ENCODE measurements around the gene BLMH. TPM values are rescaled to one million over a fixed set of nuclear protein-coding genes. Genes with fewer than 3 reads are reported as not detected.
A peak's percentile ranks its signal among the peaks of the same experiment; 100 is the strongest.

Gene BLMH
- total and polyA plus RNA-seq, 2 donors (not counting 3 experiments of a cell fraction or from before 2014, with no cell fraction given): 24.6 to 65.8 TPM

- Histone ChIP-seq H4K20me1 (replicated peaks; ENCODE audit: control insufficient read depth, extremely low read depth, insufficient read depth, low read length) (no peaks in the 10 kb centered on the region), H2AFZ (ENCODE audit: low read depth, low read length) (no peak overlapping the region), H3K36me3 (ENCODE audit: control insufficient read depth in 2 of 2, extremely low read depth in 1 of 2, insufficient read depth in 2 of 2, low read length in 2 of 2) (peaks cover 3 to 10% of the 10 kb centered on the region in 2 experiments), H3K4me3 (replicated peaks in 1 of 3; ENCODE audit: insufficient read depth in 1 of 3, low read depth in 1 of 3, low read length in 3 of 3) (no peak overlapping the region), H3K79me2 (ENCODE audit: control insufficient read depth, insufficient read depth, low read length) (peaks cover 16% of the 10 kb centered on the region), H3K4me2 (ENCODE audit: insufficient read depth, low read length) (peak overlapping the region; percentile 82), H3K9ac (replicated peaks; ENCODE audit: extremely low read depth, insufficient read depth, low read length) (no peak overlapping the region), H3K27ac (ENCODE audit: insufficient read depth, low read depth, low read length) (no peak overlapping the region), H3K27me3 (ENCODE audit: control insufficient read depth in 2 of 2, insufficient read depth in 2 of 2, low read length in 2 of 2) (peaks cover 0 to 2% of the 10 kb centered on the region in 2 experiments), H3K4me1 (ENCODE audit: control insufficient read depth, extremely low read depth, insufficient read depth, low read length) (peaks cover 15% of the 10 kb centered on the region), H3K9me3 (replicated peaks; ENCODE audit: control insufficient read depth, insufficient read depth, low read length) (no peaks in the 10 kb centered on the region), H3K9me1 (replicated peaks; ENCODE audit: control insufficient read depth, extremely low read depth, insufficient read depth, low read length) (no peaks in the 10 kb centered on the region)
- no TSS peak for BruUV-seq (replicated peaks)
- dilution Hi-C loops (cut with MboI; ENCODE audit: extremely low pct_ligation_motif_present, low sequenced_read_pairs): no loop called here
- intact Hi-C loops (cut with micrococcal nuclease): no loop called here
- FAIRE-seq: no peak
- no peak for TF ChIP-seq JUN (IDR thresholded peaks at IDR 0.05; ENCODE audit: borderline replicate concordance, insufficient read depth, insufficient read length, low read depth)
- CTCF ChIA-PET: no interaction called here
- no peak for DNase-seq (ENCODE audit: low read depth, low spot score)
- POLR2A ChIA-PET: no interaction called here
Measured at GRCh38 chr17:30290077-30290476, 1.7 kb downstream of the BLMH start.

GRCh38 chr17:30279156-30279555 lies 12.6 kb downstream of the BLMH start:
- Histone ChIP-seq H3K4me1 (ENCODE audit: control insufficient read depth, extremely low read depth, insufficient read depth, low read length) (no peaks in the 10 kb centered on the region), H3K4me3 (replicated peaks in 1 of 3; ENCODE audit: insufficient read depth in 1 of 3, low read depth in 1 of 3, low read length in 3 of 3) (no peak overlapping the region), H3K9me3 (replicated peaks; ENCODE audit: control insufficient read depth, insufficient read depth, low read length) (no peaks in the 10 kb centered on the region), H3K9ac (replicated peaks; ENCODE audit: extremely low read depth, insufficient read depth, low read length) (no peak overlapping the region), H3K36me3 (ENCODE audit: control insufficient read depth in 2 of 2, extremely low read depth in 1 of 2, insufficient read depth in 2 of 2, low read length in 2 of 2) (peaks cover 3 to 7% of the 10 kb centered on the region in 2 experiments), H3K4me2 (ENCODE audit: insufficient read depth, low read length) (no peak overlapping the region), H3K27ac (ENCODE audit: insufficient read depth, low read depth, low read length) (no peak overlapping the region), H4K20me1 (replicated peaks; ENCODE audit: control insufficient read depth, extremely low read depth, insufficient read depth, low read length) (no peaks in the 10 kb centered on the region), H3K79me2 (ENCODE audit: control insufficient read depth, insufficient read depth, low read length) (no peaks in the 10 kb centered on the region), H3K9me1 (replicated peaks; ENCODE audit: control insufficient read depth, extremely low read depth, insufficient read depth, low read length) (no peaks in the 10 kb centered on the region), H2AFZ (ENCODE audit: low read depth, low read length) (no peak overlapping the region), H3K27me3 (ENCODE audit: control insufficient read depth in 2 of 2, insufficient read depth in 2 of 2, low read length in 2 of 2) (no peaks in the 10 kb centered on the region)
- dilution Hi-C loops (cut with MboI; ENCODE audit: extremely low pct_ligation_motif_present, low sequenced_read_pairs): no loop called here
- intact Hi-C loops (cut with micrococcal nuclease): no loop called here
- TF ChIP-seq CTCF (IDR thresholded peaks at IDR 0.05; ENCODE audit: extremely low read depth in 1 of 2, insufficient read depth in 1 of 2, low read depth in 1 of 2, low read length in 2 of 2): no peak
- no peak for TF ChIP-seq POLR2A (IDR thresholded peaks at IDR 0.05; ENCODE audit: low read depth, low read length)
- no peak for TF ChIP-seq MAX (IDR thresholded peaks at IDR 0.05; ENCODE audit: insufficient read depth, insufficient read length)
- FAIRE-seq (no peak), DNase-seq (ENCODE audit: low read depth, low spot score) (no peak)
- POLR2A ChIA-PET: no interaction called here
- CTCF ChIA-PET: interaction anchor here (1.0 to 3.6 kb wide), 6 partner anchors 26 to 174 kb away, joined by 3 to 42 read pairs (median 18); partner anchors contain the start of gene SLC6A4
- BruUV-seq (replicated peaks): no TSS peak

Measured in endothelial cell of umbilical vein (primary cell).